COLO668 (cell line): ENCODE data around the gene CSKMT.

Experiments
- DNase-seq: peaks from one replicate; lab custom pipeline; 2025; ENCODE audit not compliant: unreplicated experiment; lab: John Stamatoyannopoulos, UW

The CSKMT gene

GRCh38 chr11:62715150-62716130 is 50.3 kb downstream of the CSKMT start:
- DNase-seq: no peak

- DNase-seq: no peak
These were observed 51.1 kb downstream of the CSKMT start for GRCh38 chr11:62716206-62716605.

GRCh38 chr11:62716816-62717215 is 51.7 kb downstream of the CSKMT start:
- DNase-seq: no peak
